SKM-1 treated with dmso at 0.1 percent for 144 hours (cell line): ENCODE data around the gene MTHFD1.
"Not testable (repeated sequence)": the region's sequence is repeated elsewhere in the genome, so short reads cannot be mapped to it uniquely, and the experiment has no call there.

Experiments
- DNase-seq: peaks from one replicate; lab custom pipeline; 2025; ENCODE audit not compliant: unreplicated experiment; lab: John Stamatoyannopoulos, UW

The MTHFD1 gene

DNA sequence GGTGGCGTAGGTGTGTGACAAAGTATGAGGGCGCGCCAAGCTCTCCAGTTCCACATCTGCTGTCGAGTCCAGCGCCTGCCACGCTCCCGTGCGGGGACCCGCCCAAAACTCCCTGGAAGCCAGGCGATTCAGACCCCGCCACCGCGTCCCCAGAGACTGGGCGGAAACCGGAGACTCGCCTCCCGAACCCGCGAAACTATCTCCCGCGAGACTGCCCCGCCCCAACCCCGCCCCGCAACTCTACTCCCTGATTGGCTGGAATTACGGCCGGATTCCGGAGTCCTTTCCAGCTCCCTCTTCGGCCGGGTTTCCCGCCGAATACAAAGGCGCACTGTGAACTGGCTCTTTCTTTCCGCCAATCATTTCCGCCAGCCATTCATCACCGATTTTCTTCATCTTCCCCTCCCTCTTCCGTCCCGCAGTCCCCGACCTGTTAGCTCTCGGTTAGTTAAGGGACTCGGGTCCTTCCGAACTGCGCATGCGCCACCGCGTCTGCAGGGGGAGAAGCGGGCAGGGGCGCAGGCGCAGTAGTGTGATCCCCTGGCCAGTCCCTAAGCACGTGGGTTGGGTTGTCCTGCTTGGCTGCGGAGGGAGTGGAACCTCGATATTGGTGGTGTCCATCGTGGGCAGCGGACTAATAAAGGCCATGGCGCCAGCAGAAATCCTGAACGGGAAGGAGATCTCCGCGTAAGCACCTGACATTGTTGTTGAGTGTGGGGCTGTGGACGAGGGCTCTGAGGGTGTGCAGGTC, at the start of gene MTHFD1:
TSS of gene MTHFD1 (plus strand) at position 572 of the 751 bp plus-strand sequence. CDS start at position 647, 75 bp downstream.
- peak; percentile 88 for DNase-seq

DNA sequence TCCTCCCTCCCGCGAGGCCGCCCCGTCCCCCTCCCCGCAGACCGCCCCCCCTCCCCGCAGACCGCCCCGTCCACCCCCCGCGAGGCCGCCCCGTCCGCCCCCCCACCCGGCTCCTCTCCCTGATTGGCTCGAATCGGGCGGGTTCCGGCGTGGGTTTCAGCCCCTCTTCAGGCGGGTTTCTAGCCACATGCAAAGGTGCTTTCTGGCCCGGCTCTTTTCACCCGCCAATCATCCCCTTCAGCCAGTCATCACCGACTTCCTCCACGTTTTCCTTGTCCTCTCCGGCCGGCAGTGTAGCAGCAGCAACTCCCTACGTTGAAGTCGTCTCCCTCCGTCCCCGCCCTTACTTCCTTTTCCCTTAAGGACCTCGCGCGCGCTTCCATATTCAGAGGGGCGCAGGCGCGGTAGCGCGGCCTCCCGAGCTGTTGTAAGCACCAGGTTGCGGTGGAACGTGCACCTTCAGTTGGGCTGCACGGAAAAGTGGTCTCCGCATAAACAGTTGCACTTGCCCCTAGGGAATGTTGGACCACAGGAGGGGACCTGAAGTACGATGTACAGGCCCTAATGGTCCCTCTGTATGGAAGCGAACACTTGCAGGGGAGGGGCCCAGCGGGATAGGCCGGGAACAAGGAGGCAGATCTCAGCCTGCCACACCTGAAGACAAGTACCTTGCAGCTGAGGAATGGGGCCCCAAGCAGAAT, 49.4 kb upstream of the MTHFD1 start:
- DNase-seq, result peak; percentile 89

DNA sequence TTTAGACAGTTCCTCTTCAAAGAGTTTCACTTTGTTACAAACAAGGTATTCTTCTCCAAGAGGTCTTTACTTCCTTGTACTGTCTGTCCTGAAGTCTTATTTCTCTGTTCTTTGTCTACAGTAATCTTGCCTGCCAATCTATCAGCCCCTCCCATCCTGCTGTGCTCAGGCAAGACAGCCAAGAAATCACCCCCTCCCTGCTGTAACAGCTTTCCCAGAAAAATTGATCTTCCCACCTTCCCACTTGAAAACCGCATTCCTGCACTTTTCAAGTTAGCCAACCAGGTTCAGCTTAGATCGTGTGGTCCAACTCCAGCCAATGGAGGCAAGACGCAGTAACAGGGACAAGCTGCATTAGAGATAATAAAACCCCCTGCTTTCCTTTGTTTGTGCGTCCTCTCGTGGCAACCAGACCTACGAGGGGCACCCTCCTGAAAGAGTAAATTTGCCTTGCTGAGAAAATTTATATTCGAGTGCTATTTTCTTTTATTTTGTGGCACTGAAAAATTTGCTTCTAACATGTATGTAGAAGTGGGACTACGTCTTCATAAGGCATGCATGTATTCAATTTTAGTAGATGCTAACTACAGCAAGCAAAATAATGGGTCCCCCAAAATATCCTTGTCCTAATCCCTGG, 47.5 kb upstream of the MTHFD1 start:
- DNase-seq, result no peak

DNA sequence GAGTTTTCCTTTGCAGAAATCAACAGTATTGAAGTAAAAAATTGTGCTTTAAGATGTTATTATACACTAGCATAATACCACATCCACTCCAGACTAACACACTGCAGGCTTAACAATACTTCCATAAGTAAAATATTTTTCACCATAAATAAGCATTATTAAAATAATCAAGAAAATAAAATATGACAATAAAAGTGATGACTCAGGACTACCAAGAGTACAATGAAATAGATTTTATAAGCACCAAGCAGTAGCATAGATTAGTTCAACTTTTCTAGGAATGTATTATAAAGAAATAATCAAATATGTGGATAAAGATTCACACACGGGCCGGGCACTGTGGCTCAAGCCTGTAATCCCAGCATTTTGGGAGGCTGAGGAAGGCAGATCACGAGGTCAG, 40.4 kb upstream of the MTHFD1 start:
- DNase-seq, result no peak

DNA sequence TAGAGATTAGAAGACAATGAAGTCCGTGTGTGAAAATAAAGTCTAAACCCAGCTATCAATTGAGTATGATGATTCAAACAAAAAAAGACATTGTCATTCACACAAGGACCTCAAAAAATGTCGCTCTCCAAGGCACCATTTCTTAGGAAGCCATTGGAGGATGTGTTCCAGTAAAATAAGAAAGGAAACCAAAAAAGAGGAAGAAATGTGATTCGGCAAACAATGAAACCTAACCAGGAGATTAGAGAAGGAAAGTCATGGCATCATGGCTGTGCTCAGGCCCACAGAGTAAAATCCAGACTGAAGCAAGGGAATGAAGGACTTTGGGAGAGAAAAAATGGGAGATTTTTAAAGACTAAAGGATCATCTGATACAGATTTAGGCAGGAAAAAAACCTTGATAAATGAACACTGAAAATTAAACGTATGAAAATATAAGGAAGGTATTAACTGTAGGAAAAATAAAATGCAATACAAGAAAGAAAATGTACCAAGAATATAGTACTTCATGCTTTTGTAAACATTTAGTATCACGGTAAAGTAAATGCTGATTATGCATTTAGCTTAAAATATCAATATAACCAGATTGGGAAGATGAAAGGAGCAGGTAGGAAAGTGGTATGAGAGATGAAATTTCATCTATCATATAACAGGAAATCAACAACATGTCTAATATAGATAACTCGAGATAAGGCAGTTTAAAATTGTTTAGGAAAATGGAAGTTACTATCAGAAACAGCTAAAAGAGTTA, 38.2 kb upstream of the MTHFD1 start:
- DNase-seq, result no peak

DNA sequence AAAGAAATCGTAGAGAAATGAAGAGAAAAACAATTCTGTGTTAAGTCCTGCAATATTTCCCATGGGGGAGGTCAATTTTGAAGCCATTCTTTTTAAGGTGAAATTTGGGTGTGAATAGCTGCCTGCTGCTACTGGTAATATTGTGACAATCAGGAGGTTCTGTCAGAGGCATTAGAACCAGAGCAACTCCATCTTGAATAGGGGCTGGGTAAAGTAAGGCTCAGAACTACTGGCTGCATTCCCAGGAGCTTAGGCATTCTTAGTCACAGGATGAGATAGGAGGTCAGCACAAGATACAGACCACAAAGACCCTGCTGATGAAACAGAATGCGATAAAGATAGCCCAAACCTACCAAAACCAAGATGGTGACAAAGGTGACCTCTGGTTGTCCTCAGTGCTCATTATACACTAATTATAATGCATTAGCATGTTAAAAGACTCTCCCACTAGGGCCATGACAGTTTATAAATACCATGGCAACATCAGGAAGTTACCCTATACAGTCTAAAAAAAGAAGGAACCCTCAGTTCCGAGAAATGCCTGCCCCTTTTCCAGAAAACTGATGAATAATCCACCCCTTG, 24.8 kb upstream of the MTHFD1 start:
- DNase-seq, result no peak

DNA sequence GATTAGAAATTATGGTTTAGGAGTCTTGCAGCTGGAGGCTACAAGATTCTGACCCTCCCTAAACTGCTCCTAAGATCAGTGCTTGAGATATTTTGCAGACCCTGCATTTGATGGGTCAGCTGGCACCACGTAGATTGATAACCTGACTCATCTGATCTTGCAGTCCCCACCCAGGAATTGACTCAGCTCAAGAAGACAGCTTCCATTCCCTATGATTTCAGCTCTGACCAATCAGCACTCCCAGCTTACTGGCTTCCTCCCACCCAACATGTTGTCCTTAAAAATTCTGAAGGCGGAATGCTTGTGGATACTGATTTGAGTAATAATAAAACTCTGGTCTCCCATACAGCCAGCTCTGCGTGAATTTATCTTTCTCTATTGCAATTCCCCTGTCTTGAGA, 23.2 kb upstream of the MTHFD1 start:
- DNase-seq, result no peak

DNA sequence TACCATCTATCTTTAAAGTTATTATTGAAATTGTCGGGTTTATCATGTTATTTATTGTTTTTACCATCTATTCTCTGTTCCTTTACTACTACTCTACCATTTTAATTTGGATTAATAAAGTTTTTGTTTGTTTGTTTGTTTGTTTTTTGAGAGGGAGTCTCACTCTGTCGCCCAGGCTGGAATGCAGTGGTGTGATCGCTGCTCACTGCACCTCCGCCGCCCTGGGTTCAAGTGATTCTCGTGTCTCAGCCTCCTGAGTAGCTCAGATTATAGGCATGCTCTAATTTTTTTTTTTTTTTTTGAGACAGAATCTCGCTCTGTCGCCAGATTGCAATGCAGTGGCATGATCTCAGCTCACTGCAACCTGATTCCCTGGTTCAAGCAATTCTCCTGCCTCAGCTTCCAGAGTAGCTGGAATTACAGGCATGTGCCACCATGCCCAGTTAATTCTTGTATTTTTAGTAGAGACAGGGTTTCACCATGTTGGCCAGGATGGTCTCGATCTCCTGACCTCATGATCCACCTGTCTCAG, 22.7 kb upstream of the MTHFD1 start:
- DNase-seq, result not testable (repeated sequence)

DNA sequence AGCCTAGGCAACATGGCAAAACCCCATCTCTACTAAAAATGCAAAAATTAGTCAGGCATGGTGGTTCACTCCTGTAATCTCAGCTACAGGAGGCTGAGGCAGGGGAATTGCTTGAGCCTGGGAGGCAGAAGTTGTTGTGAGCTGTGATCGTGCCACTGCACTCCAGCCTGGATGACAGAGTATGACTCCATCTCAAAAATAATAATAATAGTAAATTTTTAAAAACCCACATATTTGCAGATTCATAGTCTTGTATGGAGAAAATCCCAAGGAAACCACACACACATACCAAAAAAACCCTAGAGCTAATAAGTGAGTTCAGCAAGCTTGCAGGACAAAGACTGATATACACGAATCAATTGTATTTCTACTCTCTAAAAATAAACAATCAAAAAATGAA, 19.0 kb upstream of the MTHFD1 start:
- DNase-seq, result no peak

DNA sequence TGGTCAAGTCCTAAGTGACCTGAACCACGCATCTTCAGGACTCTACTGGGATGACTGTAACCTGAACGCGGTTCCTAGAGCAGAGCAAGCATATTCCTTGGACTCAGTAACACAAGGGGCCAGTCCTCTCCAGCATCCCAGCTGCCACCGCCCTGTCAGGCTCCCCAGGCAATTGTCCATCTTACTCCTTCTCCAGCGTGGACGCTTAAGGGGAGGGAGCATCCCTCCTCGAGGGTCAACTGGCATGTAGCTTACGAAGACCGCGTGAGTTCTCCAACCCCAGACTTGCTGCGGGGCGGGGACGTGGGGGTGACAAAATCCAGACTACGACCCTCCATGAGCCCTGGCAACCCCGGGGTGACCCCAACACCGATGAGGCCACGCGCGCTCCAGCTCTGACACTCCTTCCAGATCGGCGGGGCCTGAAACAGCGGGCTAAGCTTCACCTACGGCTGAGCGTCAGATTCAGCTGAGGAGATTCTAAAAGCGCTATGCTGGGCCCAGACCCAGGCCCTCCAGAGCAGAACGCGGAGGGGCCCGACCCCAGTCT, 846 bp upstream of the MTHFD1 start:
- no peak for DNase-seq

DNA sequence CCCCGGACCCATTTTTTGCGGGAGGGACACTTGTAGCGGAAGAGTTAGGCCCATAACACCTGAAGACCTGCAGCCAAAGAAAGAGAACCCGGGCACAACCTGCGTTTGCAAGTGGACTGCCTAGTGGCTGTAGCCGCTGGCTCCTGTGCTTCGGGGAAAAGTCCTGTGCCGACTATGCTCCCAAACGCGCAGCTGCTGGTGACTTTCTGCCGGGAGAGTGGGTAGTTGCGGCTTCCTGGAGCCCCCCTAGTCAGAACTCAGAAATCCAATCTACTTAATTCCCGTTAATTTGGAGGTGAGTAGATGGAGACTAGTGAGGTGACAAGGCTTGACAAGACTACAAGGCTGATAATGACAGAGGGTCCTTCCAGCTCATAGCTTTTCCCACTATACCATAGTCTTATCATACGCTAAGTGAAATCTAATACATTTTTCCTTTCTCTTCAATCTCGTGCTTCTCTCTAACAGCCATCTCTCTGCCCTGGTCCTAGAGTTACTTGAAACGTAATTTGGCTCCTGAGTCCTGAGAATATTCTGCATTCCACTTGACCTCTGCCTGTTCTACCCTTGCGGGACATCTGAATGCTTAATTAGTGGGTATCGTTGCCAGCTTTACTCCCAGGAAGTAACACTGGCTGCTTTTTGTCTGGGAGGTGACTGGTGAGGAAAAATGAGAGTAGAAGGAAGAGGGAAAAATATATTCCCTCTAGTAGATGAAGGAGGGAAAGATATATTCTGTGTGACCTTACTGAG, 556 bp downstream of the MTHFD1 start:
- no peak for DNase-seq

DNA sequence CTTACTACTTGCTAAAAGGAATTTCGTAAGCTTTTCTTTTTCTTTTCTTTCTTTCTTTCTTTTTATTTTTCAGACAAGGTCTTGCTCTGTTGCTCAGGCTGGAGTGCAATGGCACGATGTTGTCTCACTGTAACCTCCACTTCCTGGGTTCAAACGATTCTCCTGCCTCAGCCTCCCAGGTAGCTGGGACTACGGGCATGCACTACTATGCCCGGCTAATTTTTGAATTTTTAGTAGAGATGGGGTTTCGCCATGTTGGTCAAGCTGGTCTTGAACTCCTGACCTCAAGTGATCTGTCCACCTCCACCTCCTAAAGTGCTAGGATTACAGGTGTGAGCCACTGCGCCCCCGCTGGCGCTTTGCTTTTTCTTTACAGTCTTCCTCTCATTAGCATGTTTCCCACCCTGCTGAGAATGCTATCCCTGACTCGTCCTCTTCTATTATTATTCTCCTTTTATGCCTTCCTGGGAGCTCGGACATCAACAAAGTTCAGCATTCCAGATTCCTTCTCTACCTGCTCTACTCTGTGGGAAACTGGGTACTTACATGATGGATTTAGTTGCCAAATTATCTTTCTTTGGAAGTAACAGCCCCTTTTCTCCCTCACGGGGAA, 3.1 kb downstream of the MTHFD1 start:
- DNase-seq, result no peak

DNA sequence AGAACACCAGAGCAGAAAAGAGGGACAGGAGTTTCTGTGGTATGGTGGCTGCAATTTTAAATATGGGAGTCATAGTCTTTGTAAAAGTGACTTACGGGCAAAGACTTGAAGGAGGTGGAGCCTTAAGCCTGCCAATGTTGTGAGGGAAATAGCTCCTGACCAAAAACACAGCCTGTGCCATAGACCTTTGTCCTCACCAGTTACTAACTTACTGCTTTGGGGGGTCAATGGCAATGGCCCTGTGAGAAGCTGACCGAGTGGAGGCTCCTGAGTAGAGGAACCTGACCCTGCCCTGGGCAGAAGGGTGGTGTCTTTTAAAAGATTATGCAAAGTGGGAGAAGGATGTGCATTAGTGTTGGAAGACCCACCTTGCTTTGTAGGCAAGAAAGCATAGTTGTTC, 3.8 kb downstream of the MTHFD1 start:
- no peak for DNase-seq

DNA sequence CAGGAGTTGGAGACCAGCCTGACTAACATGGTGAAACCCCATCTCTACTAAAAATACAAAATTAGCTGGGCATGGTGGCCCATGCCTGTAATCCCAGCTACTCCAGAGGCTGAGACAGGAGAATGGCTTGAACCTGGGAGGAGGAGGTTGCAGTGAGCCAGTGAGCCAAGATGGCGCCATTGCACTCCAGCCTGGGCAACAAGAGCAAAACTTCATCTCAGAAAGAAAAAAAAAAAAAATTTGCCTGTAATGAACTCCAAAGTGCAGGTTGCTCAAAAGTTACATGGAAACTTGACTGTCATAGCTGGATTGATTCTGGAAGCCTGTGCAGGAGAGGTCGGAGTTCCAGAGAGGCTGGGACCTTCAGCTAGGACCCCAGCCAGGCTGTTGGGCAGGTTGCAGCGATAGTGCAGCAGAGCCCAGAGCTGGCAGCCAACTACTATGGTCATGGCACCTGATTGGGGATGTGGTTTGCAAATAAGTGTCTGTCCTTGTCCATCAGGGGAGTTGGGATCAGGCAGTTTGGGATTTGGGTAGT, 5.1 kb downstream of the MTHFD1 start:
- DNase-seq, result not testable (repeated sequence)

DNA sequence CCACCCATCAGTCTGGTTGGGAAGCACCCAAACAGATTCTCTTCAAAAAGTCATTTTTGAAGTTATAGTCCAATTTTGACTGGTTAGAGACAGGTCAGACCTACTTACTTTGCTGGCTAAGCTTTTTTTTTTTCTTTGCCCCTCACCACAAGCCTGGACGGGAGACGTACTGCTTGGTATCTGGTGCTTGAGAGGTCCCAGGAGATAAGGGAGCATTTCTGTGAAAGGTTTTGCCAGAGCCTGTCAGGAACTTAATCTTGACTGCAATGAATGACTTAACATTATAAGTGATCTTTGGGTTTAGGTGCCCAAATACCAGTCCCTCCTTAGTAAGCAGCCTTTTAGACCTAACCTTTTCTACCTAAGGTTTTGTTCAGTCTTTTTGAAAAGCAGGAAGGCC, 6.3 kb downstream of the MTHFD1 start:
- DNase-seq, result no peak

DNA sequence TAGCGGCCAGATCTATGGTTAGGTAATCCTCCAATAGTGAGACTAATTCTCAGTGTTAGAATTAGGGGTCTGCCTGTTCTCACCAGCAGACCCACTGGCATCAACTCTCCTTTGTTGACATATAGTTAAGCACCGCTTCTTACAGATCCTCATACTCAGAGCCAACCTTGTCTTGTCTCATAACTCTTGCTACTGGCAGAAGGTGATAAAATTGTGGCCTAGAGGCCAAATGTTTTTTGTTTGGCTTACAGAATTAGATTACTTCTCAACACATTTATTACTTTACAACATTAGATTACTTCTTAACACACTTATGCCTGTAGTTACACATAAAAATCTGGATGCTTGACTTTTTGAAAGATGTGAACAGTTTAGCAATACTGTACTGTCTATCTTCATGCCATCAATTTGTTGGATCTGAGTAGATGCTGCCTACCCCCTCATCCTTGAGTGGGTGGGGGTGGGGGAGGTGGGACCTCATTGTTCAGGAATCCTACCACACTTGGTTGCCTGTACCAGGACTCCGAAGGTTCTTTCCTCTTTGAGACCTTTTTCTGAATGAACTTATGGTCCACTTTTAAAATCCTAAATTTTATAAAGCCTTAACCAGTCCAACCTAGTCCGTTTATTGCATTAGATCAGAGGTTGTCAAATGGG, 7.0 kb downstream of the MTHFD1 start:
- no peak for DNase-seq

DNA sequence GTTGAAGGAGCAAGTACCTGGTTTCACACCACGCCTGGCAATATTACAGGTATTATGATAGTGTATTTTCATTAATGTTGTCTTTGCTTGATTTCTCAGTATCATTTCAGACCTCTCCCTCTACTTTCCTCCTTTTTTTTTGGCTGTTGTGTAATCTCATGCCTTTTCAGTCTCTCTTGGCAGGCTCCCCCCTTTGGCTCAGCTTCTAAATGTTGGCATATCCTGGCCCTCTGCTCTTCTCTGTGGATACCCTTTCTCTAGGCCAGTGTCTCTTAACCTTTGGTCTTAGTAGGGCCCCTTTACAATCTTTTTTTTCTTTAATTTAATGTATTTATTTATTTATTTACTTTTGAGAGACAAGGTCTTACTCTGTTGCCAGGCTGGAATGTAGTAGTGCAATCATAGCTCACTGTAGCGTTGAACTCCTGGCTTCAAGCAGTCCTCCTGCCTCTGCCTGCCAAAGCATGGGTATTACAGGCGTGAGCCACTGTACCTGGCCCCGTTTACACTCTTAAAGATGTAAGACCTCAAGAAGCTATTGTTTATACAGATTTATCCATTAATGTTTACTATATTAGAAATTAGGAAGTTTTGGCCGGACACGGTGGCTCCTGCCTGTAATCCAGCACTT, 12.8 kb downstream of the MTHFD1 start:
- DNase-seq, result no peak

DNA sequence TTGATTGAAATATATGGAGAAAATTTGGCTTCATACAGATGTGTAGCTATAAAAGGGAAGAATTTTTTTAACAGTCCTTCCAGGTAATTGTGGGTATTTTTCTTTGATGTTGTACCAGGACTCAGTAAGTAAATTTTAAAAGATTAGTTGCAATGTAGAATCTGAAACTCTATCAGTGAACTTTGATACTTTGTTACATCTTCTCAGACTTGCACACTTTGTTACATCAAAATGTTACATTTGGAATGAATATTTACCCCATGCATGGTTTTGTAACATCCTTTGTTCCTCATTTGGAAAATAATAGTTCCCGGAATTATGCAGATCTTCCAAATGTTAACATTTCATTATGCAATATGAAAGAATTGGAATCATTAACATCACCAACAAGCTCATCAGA, 13.8 kb downstream of the MTHFD1 start:
- DNase-seq, result no peak
